ENCODE data around the gene BEST1.

DNA sequence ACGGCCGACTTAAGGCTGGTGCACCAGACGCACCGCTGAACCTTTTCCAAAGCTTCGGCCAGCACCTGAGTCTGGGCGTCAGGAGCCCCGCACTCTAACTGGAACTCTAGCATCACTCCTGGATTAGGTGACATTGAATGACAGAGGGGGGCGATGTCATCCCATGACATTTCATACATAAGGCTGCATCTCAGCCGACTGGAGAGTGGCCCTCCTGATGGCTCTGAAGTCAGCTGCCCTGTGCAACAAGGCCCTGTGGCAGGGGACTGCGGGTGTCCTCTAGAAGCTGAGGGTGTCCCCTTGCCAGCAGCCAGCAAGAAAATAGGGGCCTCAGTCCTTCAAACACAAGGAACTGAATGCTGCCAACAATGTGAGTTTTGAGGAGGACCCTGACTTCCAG lies 48.8 kb upstream of the BEST1 start:
- TF ChIP-seq, protein P1, sequence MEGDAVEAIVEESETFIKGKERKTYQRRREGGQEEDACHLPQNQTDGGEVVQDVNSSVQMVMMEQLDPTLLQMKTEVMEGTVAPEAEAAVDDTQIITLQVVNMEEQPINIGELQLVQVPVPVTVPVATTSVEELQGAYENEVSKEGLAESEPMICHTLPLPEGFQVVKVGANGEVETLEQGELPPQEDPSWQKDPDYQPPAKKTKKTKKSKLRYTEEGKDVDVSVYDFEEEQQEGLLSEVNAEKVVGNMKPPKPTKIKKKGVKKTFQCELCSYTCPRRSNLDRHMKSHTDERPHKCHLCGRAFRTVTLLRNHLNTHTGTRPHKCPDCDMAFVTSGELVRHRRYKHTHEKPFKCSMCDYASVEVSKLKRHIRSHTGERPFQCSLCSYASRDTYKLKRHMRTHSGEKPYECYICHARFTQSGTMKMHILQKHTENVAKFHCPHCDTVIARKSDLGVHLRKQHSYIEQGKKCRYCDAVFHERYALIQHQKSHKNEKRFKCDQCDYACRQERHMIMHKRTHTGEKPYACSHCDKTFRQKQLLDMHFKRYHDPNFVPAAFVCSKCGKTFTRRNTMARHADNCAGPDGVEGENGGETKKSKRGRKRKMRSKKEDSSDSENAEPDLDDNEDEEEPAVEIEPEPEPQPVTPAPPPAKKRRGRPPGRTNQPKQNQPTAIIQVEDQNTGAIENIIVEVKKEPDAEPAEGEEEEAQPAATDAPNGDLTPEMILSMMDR (IDR thresholded peaks at IDR 0.05; ENCODE audit: poor library complexity, severe bottlenecking) = no peak
- TF ChIP-seq, protein P2, sequence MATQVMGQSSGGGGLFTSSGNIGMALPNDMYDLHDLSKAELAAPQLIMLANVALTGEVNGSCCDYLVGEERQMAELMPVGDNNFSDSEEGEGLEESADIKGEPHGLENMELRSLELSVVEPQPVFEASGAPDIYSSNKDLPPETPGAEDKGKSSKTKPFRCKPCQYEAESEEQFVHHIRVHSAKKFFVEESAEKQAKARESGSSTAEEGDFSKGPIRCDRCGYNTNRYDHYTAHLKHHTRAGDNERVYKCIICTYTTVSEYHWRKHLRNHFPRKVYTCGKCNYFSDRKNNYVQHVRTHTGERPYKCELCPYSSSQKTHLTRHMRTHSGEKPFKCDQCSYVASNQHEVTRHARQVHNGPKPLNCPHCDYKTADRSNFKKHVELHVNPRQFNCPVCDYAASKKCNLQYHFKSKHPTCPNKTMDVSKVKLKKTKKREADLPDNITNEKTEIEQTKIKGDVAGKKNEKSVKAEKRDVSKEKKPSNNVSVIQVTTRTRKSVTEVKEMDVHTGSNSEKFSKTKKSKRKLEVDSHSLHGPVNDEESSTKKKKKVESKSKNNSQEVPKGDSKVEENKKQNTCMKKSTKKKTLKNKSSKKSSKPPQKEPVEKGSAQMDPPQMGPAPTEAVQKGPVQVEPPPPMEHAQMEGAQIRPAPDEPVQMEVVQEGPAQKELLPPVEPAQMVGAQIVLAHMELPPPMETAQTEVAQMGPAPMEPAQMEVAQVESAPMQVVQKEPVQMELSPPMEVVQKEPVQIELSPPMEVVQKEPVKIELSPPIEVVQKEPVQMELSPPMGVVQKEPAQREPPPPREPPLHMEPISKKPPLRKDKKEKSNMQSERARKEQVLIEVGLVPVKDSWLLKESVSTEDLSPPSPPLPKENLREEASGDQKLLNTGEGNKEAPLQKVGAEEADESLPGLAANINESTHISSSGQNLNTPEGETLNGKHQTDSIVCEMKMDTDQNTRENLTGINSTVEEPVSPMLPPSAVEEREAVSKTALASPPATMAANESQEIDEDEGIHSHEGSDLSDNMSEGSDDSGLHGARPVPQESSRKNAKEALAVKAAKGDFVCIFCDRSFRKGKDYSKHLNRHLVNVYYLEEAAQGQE (IDR thresholded peaks at IDR 0.05; ENCODE audit: borderline replicate concordance) = no peak
